Stomach (tissue), 4 donors: ENCODE results near the gene RNF34.

Experiments
- CTCF ChIP-seq, 7 experiments: fragments of 450-650 bp in 4 of 7; fragments of 200-600 bp in 3 of 7; sonication (generic) in 3 of 7; IDR thresholded peaks; one replicate each; pipeline ENCODE4 v1.5.1; 2016 to 2019; ENCODE audit warnings: antibody characterized with exemption in 7 of 7, control low read depth in 2 of 7, mild to moderate bottlenecking in 1 of 7
- EP300 ChIP-seq: sonication (generic); formaldehyde crosslinking; IDR thresholded peaks from one replicate; pipeline ENCODE4 v1.6.1; 2017; ENCODE audit warnings: antibody characterized with exemption
- POLR2A ChIP-seq, 4 donors: fragments of 450-650 bp; IDR thresholded peaks; one replicate each; pipeline ENCODE4 v1.6.1; 2016; ENCODE audit warnings: antibody characterized with exemption in 4 of 4, control low read depth in 2 of 4, mild to moderate bottlenecking in 1 of 4, moderate library complexity in 1 of 4
- POLR2AphosphoS5 ChIP-seq, 3 donors: sonication (generic); formaldehyde crosslinking; IDR thresholded peaks; one replicate each; pipeline ENCODE4 v1.6.1; 2016; ENCODE audit warnings: antibody characterized with exemption in 3 of 3

GRCh38 chr12:121438905-121439304, 39.0 kb downstream of the RNF34 start:
- no peak for TF ChIP-seq POLR2AphosphoS5 (IDR thresholded peaks at IDR 0.05)
- TF ChIP-seq CTCF (IDR thresholded peaks at IDR 0.05): no peak
- TF ChIP-seq POLR2A (IDR thresholded peaks at IDR 0.05): no peak
- TF ChIP-seq EP300: no peak
